Peyer's patch (tissue), 4 donors: ENCODE data around the gene ORAI2.

Experiments
- CTCF ChIP-seq, 6 experiments: fragments of 450-650 bp in 4 of 6; fragments of 200-600 bp in 2 of 6; sonication (generic) in 1 of 6; IDR thresholded peaks; one replicate each; pipeline ENCODE4 v1.5.1; 2017 to 2019; ENCODE audit warnings: antibody characterized with exemption in 6 of 6, mild to moderate bottlenecking in 3 of 6, moderate library complexity in 1 of 6
- POLR2A ChIP-seq, 2 donors: fragments of 450-650 bp; IDR thresholded peaks; one replicate each; pipeline ENCODE4 v1.5.1; 2017; ENCODE audit warnings: antibody characterized with exemption in 2 of 2, mild to moderate bottlenecking in 2 of 2, moderate library complexity in 2 of 2

GRCh38 chr7:102469972-102470825, 36.8 kb downstream of the ORAI2 start:
- TF ChIP-seq CTCF (IDR thresholded peaks at IDR 0.05): peak in 3 of 6 experiments; percentile 18 to 38 (median 28)
- no peak for TF ChIP-seq POLR2A (IDR thresholded peaks at IDR 0.05)
